GM12873 (cell line): Measurements from ENCODE around the gene SMYD4.

Source experiments
- CTCF ChIP-seq: IDR thresholded peaks from 2 replicates; pipeline ENCODE4 v1.5.1; 2012; ENCODE audit warnings: low read depth, mild to moderate bottlenecking, moderate library complexity, low read length, control low read depth; ENCODE audit not compliant: insufficient read depth; ENCODE audit errors: missing control alignments

Gene SMYD4

GRCh38 chr17:1870592-1870991 is 40.9 kb upstream of the SMYD4 start:
- no peak for TF ChIP-seq CTCF

DNA sequence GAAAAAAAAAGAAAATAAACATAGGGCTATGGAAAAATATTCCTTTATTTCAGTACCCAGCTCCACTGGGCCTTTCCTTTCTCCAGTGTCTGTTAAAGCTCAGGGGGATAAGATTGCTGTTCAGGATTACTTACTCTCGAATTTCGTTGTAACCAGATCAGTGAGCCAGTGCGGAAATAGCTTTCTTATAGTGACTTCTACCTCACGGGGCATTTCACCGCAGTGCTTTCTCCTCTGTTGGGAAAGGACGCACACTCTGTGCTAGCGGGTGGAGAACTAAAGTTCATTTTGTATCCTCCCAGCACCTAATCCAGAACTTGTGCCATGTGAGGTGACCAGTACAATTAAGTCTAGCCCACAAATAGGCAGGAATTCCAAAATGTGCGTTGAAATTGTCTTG is 38.4 kb upstream of the SMYD4 start:
- no peak for TF ChIP-seq CTCF

GRCh38 chr17:1867307-1867706 is 37.6 kb upstream of the SMYD4 start:
- TF ChIP-seq CTCF, result no peak

GRCh38 chr17:1865252-1866037 is 35.7 kb upstream of the SMYD4 start:
- TF ChIP-seq CTCF, result peak; percentile 65

DNA sequence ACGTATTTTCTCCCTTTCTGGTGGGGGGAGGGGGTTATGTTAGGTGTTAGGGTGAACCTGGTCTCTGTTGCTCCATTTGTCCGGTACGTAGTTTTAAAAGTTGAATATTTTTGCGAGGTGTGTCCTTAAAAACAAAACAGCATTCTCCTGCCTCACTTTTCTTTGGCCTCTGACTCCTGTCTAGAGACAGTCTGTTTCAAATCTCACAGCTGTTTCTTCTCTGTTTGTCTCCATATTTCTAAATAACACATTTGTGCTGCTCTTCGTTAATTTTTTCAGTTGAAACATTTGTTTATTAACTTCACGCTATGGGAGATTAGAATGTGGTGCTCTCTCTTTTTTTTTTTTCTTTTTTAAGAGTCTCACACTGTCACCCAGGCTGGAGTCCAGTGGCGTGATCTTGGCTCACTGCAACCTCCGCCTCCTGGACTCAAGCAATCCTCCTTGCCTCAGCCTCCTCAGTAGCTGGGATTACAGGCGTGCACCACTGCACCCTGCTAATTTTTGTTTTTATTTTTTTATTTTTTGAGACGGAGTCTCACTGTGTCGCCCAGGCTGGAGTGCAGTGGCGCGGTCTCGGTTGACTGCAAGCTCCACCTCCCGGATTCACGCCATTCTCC is 31.8 kb upstream of the SMYD4 start:
- TF ChIP-seq CTCF, result no peak

- no peak for TF ChIP-seq CTCF
Measured at GRCh38 chr17:1860978-1861377, 31.3 kb upstream of the SMYD4 start.

- no peak for TF ChIP-seq CTCF
Measured at GRCh38 chr17:1853698-1854097, 24.0 kb upstream of the SMYD4 start.
